Measurements from ENCODE around the gene KRT4. TPM values are rescaled to one million over a fixed set of nuclear protein-coding genes. Genes with fewer than 3 reads are reported as not detected.

KRT4 gene
- total RNA-seq, 1 experiment from 2014 or later, result not detected

GRCh38 chr12:52798003-52798670 lies 15.8 kb downstream of the KRT4 start:
- Histone ChIP-seq H4K91ac (ENCODE audit: insufficient read length, low read depth, low read length) (no peak overlapping the region), H2AFZ (ENCODE audit: low read length) (no peak overlapping the region), H2BK120ac (ENCODE audit: low read depth, low read length, poor library complexity, severe bottlenecking) (no peak overlapping the region), H3K79me2 (ENCODE audit: insufficient read depth, low read length) (no peaks in the 10 kb centered on the region), H3K14ac (ENCODE audit: insufficient read depth, low read length) (no peak overlapping the region), H3K4ac (ENCODE audit: low read depth, low read length) (no peak overlapping the region), H2AK5ac (ENCODE audit: insufficient read length, low read length) (no peak overlapping the region), H3K27ac (ENCODE audit: insufficient read length, low read depth, low read length) (no peak overlapping the region), H3K56ac (ENCODE audit: insufficient read length, low read depth, low read length) (no peak overlapping the region), H3K4me1 (ENCODE audit: insufficient read depth, low read length) (peaks cover 8% of the 10 kb centered on the region; the same call in 1 of the 2 replicates), H2BK15ac (ENCODE audit: low read depth, low read length) (no peak overlapping the region), H2BK20ac (ENCODE audit: low read depth, low read length, poor library complexity, severe bottlenecking) (no peak overlapping the region), H3T11ph (ENCODE audit: low read length) (no peak overlapping the region), H3K23ac (ENCODE audit: insufficient read length, low read depth, low read length) (no peak overlapping the region), H2BK12ac (ENCODE audit: insufficient read length, low read depth, low read length) (no peak overlapping the region), H3K27me3 (ENCODE audit: insufficient read depth, low read length) (no peaks in the 10 kb centered on the region), H4K8ac (replicated peaks; ENCODE audit: insufficient read length, low read depth, low read length) (no peak overlapping the region), H3K23me2 (ENCODE audit: insufficient read length, low read depth, low read length, poor library complexity, severe bottlenecking) (no peaks in the 10 kb centered on the region), H4K5ac (ENCODE audit: insufficient read length, low read depth, low read length) (no peak overlapping the region), H3K4me2 (ENCODE audit: insufficient read depth, insufficient read length, low read length) (no peak overlapping the region), H4K20me1 (ENCODE audit: control insufficient read depth, insufficient read depth, insufficient read length) (peaks cover 3% of the 10 kb centered on the region), H3K9me3 (ENCODE audit: control insufficient read depth, low read depth, low read length) (no peaks in the 10 kb centered on the region), H2BK5ac (ENCODE audit: insufficient read length, low read length) (no peak overlapping the region), H3K18ac (ENCODE audit: insufficient read length, low read depth, low read length) (no peak overlapping the region), H3K9ac (ENCODE audit: extremely low read depth, insufficient read length, low read length) (no peak overlapping the region), H3K79me1 (ENCODE audit: insufficient read depth, low read depth, low read length, poor library complexity, severe bottlenecking) (no peaks in the 10 kb centered on the region)
- no peak for TF ChIP-seq CTCF (conservative IDR thresholded peaks at IDR 0.05)
- Mint-ChIP-seq H3K36me3 (ENCODE audit: insufficient read depth in 1 of 3, low read depth in 3 of 3) (no peaks in the 10 kb centered on the region), H3K9me3 (no peaks in the 10 kb centered on the region), H3K27me3 (ENCODE audit: low read depth) (peaks cover 2% of the 10 kb centered on the region), H3K27ac (no peak overlapping the region), H3K4me3 (no peak overlapping the region), H3K4me1 (peaks cover 19 to 27% of the 10 kb centered on the region in 2 experiments)
- no CpG with 5 or more reads among the region's 4 CpGs for WGBS (ENCODE audit: extremely low coverage, insufficient read length, low lambda C conversion rate)
- DNase-seq, result no peak

Data from H9 (cell line).